GM12878 (cell line): ENCODE measurements around the gene OPA1. TPM values are rescaled to one million over a fixed set of nuclear protein-coding genes. Genes with fewer than 3 reads are reported as not detected.
A peak's percentile ranks its signal among the peaks of the same experiment; 100 is the strongest.

ENCODE experiments used
- ATAC-seq: fragments of 200-7000 bp; cut with Tn5 transposase; 3 replicates; pipeline ENCODE4 v1.9.1; 2020; ENCODE audit warnings: mild to moderate bottlenecking, moderate library complexity
- Bru-seq: library from RNA; stranded (reverse); fragments of 400-500 nt; gene quantifications from one replicate; lab custom pipeline; 2021; lab: Mats Ljungman, UMichigan
- BruChase-seq, 2 experiments: library from RNA; stranded (reverse); fragments of 400-500 nt; gene quantifications; one replicate each; lab custom pipeline; 2021; lab: Mats Ljungman, UMichigan
- BruUV-seq: library from RNA; stranded (reverse); fragments of 400-500 nt; replicated peaks from 2 replicates; lab custom pipeline; 2021; lab: Mats Ljungman, UMichigan
- CTCF ChIA-PET: fragments of 300-600 bp; sonication (Branson Sonifier 250); formaldehyde crosslinking; extraction: SDS; loops from one replicate; lab custom pipeline; 2021; ENCODE audit warnings: inconsistent platforms; lab: Yijun Ruan, JAX
- POLR2A ChIA-PET: fragments of 350-600 bp; formaldehyde crosslinking; extraction: SDS; loops from one replicate; lab custom pipeline; 2021; ENCODE audit warnings: inconsistent platforms; lab: Charles Lee
- RAD21 ChIA-PET: fragments of 300-600 bp; sonication (Branson Sonifier 250); formaldehyde crosslinking; loops from one replicate; lab custom pipeline; 2023; ENCODE audit warnings: antibody characterized with exemption; ENCODE audit not compliant: unreplicated experiment; lab: Charles Lee
- SMC1A ChIA-PET: fragments of 300-600 bp; sonication (Branson Sonifier 250); formaldehyde crosslinking; loops from one replicate; lab custom pipeline; 2023; ENCODE audit not compliant: unreplicated experiment, uncharacterized antibody; lab: Charles Lee
- DNase-seq: peaks from one replicate; pipeline ENCODE4 v3.0.0-alpha.2; 2011; ENCODE audit warnings: low read depth, low spot score
- FAIRE-seq: peaks from 3 replicates; lab custom pipeline; 2011; peaks lifted over from hg19 to GRCh38; lab: Jason Lieb, UNC
- H2AFZ ChIP-seq: 2 replicates; pipeline ENCODE4 v1.6.0; 2011; ENCODE audit warnings: low read depth, low read length, control low read depth; ENCODE audit not compliant: control insufficient read depth
- H3K27ac ChIP-seq: 2 replicates; pipeline ENCODE4 v1.5.1; 2011; ENCODE audit warnings: control low read depth; ENCODE audit not compliant: control insufficient read depth, insufficient read depth
- H3K27me3 ChIP-seq, 2 experiments: replicated peaks in 1 of 2; 2 replicates each; pipeline versions ENCODE4 v1.6.0 to v1.6.1; 2011; ENCODE audit warnings: low read length in 1 of 2; ENCODE audit not compliant: control insufficient read depth in 2 of 2, insufficient read depth in 2 of 2
- H3K36me3 ChIP-seq, 2 experiments: 2 replicates each; pipeline ENCODE4 v1.5.1; 2011; ENCODE audit warnings: low read length in 1 of 2; ENCODE audit not compliant: control insufficient read depth in 2 of 2, insufficient read depth in 2 of 2
- H3K4me1 ChIP-seq: 2 replicates; pipeline ENCODE4 v1.6.1; 2011; ENCODE audit warnings: mild to moderate bottlenecking, low read length, moderate library complexity, mixed read lengths; ENCODE audit not compliant: control insufficient read depth, insufficient read depth
- H3K4me2 ChIP-seq: 2 replicates; pipeline ENCODE4 v1.6.0; 2011; ENCODE audit warnings: control low read depth; ENCODE audit not compliant: control insufficient read depth, insufficient read depth
- H3K4me3 ChIP-seq: fragments of 200-600 bp; sonication (generic); 2 replicates; pipeline ENCODE4 v1.5.1; 2016
- H3K79me2 ChIP-seq: 2 replicates; pipeline ENCODE4 v1.6.0; 2011; ENCODE audit warnings: low read length; ENCODE audit not compliant: control insufficient read depth, insufficient read depth
- H3K9ac ChIP-seq: 2 replicates; pipeline ENCODE4 v1.8.0; 2011; ENCODE audit warnings: low read length, control low read depth, mixed read lengths; ENCODE audit not compliant: control insufficient read depth, insufficient read depth
- H3K9me3 ChIP-seq: replicated peaks from 3 replicates; pipeline ENCODE4 v1.5.1; 2011; ENCODE audit warnings: mild to moderate bottlenecking, low read length; ENCODE audit not compliant: control insufficient read depth, insufficient read depth
- H4K20me1 ChIP-seq: 2 replicates; pipeline ENCODE4 v1.6.0; 2011; ENCODE audit not compliant: control insufficient read depth, insufficient read depth
- E4F1 ChIP-seq: fragments of 450-650 bp; IDR thresholded peaks from 2 replicates; pipeline ENCODE4 v1.6.1; 2018; ENCODE audit warnings: borderline replicate concordance, mild to moderate bottlenecking; ENCODE audit not compliant: partially characterized antibody
- IKZF1 ChIP-seq: fragments of 450-650 bp; conservative IDR thresholded peaks from 2 replicates; pipeline ENCODE4 v1.6.1; 2017; ENCODE audit warnings: antibody characterized with exemption, mild to moderate bottlenecking
- NFXL1 ChIP-seq: fragments of 450-650 bp; IDR thresholded peaks from 2 replicates; pipeline ENCODE4 v1.6.1; 2017; ENCODE audit warnings: antibody characterized with exemption, mild to moderate bottlenecking, borderline replicate concordance
- PAX8 ChIP-seq: fragments of 450-650 bp; IDR thresholded peaks from 2 replicates; pipeline ENCODE4 v1.6.1; 2017; ENCODE audit warnings: mild to moderate bottlenecking, moderate library complexity
- POU2F2 ChIP-seq: IDR thresholded peaks from 3 replicates; pipeline ENCODE4 v1.6.1; 2011; ENCODE audit warnings: low read depth, mild to moderate bottlenecking, low read length, borderline replicate concordance
- SUPT20H ChIP-seq: IDR thresholded peaks from 2 replicates; pipeline ENCODE4 v1.6.1; 2011; ENCODE audit warnings: low read depth, mild to moderate bottlenecking, low read length, moderate library complexity, borderline replicate concordance; ENCODE audit not compliant: control insufficient read depth
- YY1 ChIP-seq: IDR thresholded peaks from 2 replicates; pipeline ENCODE4 v1.6.1; 2011; ENCODE audit warnings: low read depth, mild to moderate bottlenecking, low read length
- ZNF384 ChIP-seq: IDR thresholded peaks from 2 replicates; pipeline ENCODE4 v1.6.1; 2012; ENCODE audit warnings: low read depth, mild to moderate bottlenecking, low read length, improper control_type of control experiment, borderline replicate concordance
- ZZZ3 ChIP-seq: IDR thresholded peaks from 2 replicates; pipeline ENCODE4 v1.6.1; 2011; ENCODE audit warnings: low read depth; ENCODE audit not compliant: control insufficient read depth, insufficient read length
- WGBS: methylation state at CpG from one replicate; pipeline ENCODE4 v1.1.6; 2016; ENCODE audit warnings: low lambda C conversion rate; ENCODE audit not compliant: insufficient replicate concordance, insufficient coverage; ENCODE audit errors: missing lambda C conversion rate; 5-methylcytosine and 5-hydroxymethylcytosine counted together
- in situ Hi-C: fragments of 300-500 bp; cut with MboI; formaldehyde crosslinking; loops from 9 replicates; pipeline ENCODE4 v1.14.3; 2018; ENCODE audit warnings: mixed read lengths
- intact Hi-C: fragments of 100-400 bp; cut with micrococcal nuclease; formaldehyde crosslinking; loops from one replicate; pipeline ENCODE4 v1.14.2; 2022; ENCODE audit not compliant: unreplicated experiment
- long read RNA-seq, 2 experiments: library from polyadenylated mRNA; unstranded; transcript quantifications; one replicate each; pipeline ENCODE4 v2.0.0, GENCODE V29; 2019 to 2020
- polyA minus RNA-seq, 3 experiments: library from RNA; depleted of rRNA, polyadenylated mRNA; stranded (reverse); fragments of >200 nt; gene quantifications; 2 replicates each; pipeline ENCODE4 v1.2.3, GENCODE V29; 2011
- polyA plus RNA-seq, 11 experiments: library from polyadenylated mRNA; depleted of rRNA in 4 of 11; unstranded in 6 of 11; stranded (reverse) in 5 of 11; fragments of >200 nt; fragmentation: Nextera tagmentation in 4 of 11; fragmentation: Illumina TruSeq in 1 of 11; extraction: Ambion mirVana in 4 of 11; extraction: Trizol in 1 of 11; gene quantifications; 1 replicate in 1 of 11; 2 replicates in 10 of 11; pipeline versions ENCODE4 v1.2.1 to v1.2.3, GENCODE V29; 2011 to 2016; ENCODE audit warnings: inconsistent platforms in 2 of 11, missing spikeins in 2 of 11, low read depth in 1 of 11
- total RNA-seq, 4 experiments: library from RNA; depleted of rRNA in 3 of 4; stranded (reverse); fragments of >200 nt in 3 of 4; fragmentation: Illumina TruSeq in 1 of 4; extraction: Trizol in 1 of 4; gene quantifications; 2 replicates each; pipeline versions ENCODE4 v1.2.1 to v1.2.3, GENCODE V29; 2013 to 2021
- TF ChIP-seq, protein P1 (sequence below): fragments of 150-350 bp; IDR thresholded peaks from 2 replicates; pipeline ENCODE4 v1.6.1; 2014; ENCODE audit warnings: mild to moderate bottlenecking, low read depth, low read length

The OPA1 gene, protein sequence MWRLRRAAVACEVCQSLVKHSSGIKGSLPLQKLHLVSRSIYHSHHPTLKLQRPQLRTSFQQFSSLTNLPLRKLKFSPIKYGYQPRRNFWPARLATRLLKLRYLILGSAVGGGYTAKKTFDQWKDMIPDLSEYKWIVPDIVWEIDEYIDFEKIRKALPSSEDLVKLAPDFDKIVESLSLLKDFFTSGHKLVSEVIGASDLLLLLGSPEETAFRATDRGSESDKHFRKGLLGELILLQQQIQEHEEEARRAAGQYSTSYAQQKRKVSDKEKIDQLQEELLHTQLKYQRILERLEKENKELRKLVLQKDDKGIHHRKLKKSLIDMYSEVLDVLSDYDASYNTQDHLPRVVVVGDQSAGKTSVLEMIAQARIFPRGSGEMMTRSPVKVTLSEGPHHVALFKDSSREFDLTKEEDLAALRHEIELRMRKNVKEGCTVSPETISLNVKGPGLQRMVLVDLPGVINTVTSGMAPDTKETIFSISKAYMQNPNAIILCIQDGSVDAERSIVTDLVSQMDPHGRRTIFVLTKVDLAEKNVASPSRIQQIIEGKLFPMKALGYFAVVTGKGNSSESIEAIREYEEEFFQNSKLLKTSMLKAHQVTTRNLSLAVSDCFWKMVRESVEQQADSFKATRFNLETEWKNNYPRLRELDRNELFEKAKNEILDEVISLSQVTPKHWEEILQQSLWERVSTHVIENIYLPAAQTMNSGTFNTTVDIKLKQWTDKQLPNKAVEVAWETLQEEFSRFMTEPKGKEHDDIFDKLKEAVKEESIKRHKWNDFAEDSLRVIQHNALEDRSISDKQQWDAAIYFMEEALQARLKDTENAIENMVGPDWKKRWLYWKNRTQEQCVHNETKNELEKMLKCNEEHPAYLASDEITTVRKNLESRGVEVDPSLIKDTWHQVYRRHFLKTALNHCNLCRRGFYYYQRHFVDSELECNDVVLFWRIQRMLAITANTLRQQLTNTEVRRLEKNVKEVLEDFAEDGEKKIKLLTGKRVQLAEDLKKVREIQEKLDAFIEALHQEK
- 148 and 162 TPM in 2 replicates for total RNA-seq (2013; cell fraction: nucleolus; rRNA removed)
- total RNA-seq (2014; rRNA removed) (56.0 and 69.6 TPM in 2 replicates), total RNA-seq (2014; rRNA removed; fragmentation: Illumina TruSeq; extraction: Trizol) (97.9 and 108 TPM in 2 replicates), total RNA-seq (2021) (73.7 and 82.1 TPM in 2 replicates), polyA plus RNA-seq (2011; rRNA removed) (76.2 and 99.1 TPM in 2 replicates), polyA plus RNA-seq (2014; fragmentation: Illumina TruSeq; extraction: Trizol) (82.6 and 85.2 TPM in 2 replicates), polyA plus RNA-seq (2014; fragmentation: Nextera tagmentation; extraction: Ambion mirVana) (10 to 100 TPM; 14.7 to 22.1 TPM), polyA plus RNA-seq (2014; rRNA removed) (44.1 and 54.5 TPM in 2 replicates), polyA plus RNA-seq (2016; fragmentation: Nextera tagmentation; extraction: Ambion mirVana) (10 to 100 TPM; 56.3 to 62.3 TPM), polyA minus RNA-seq (2011; rRNA and poly(A)+ RNA removed) (102 and 149 TPM in 2 replicates), Bru-seq, nascent RNA (percentile 90 among the genes with signal in this experiment), BruChase-seq, experiment 1, labeled RNA remaining after a 6-hour chase (percentile 88 among the genes with signal in this experiment), BruChase-seq, experiment 2, labeled RNA remaining after a 2-hour chase (percentile 88 among the genes with signal in this experiment)
- 21.2 TPM for polyA plus RNA-seq (2011; ENCODE audit: low read depth)
- 21.3 and 21.4 TPM in 2 replicates for polyA plus RNA-seq (2011; cell fraction: cytosol; rRNA removed)
- 56.6 and 57.4 TPM in 2 replicates for polyA plus RNA-seq (2011; cell fraction: nucleus; rRNA removed)
- polyA plus RNA-seq (2012): 20.7 and 31.2 TPM in 2 replicates
- 38.0 and 58.4 TPM in 2 replicates for polyA minus RNA-seq (2011; cell fraction: cytosol; rRNA and poly(A)+ RNA removed)
- polyA minus RNA-seq (2011; cell fraction: nucleus; rRNA and poly(A)+ RNA removed): 74.7 and 120 TPM in 2 replicates
- long read RNA-seq, experiment 1, full-length matches to known transcripts: 11 of 20 reads
- long read RNA-seq, experiment 1, partial matches to known transcripts: 4 of 20 reads
- long read RNA-seq, experiment 1, other reads (novel, unspliced or antisense): 5 of 20 reads
- long read RNA-seq, experiment 2, full-length matches to known transcripts: 84 of 204 reads
- long read RNA-seq, experiment 2, partial matches to known transcripts: 85 of 204 reads
- long read RNA-seq, experiment 2, other reads (novel, unspliced or antisense): 35 of 204 reads

DNA sequence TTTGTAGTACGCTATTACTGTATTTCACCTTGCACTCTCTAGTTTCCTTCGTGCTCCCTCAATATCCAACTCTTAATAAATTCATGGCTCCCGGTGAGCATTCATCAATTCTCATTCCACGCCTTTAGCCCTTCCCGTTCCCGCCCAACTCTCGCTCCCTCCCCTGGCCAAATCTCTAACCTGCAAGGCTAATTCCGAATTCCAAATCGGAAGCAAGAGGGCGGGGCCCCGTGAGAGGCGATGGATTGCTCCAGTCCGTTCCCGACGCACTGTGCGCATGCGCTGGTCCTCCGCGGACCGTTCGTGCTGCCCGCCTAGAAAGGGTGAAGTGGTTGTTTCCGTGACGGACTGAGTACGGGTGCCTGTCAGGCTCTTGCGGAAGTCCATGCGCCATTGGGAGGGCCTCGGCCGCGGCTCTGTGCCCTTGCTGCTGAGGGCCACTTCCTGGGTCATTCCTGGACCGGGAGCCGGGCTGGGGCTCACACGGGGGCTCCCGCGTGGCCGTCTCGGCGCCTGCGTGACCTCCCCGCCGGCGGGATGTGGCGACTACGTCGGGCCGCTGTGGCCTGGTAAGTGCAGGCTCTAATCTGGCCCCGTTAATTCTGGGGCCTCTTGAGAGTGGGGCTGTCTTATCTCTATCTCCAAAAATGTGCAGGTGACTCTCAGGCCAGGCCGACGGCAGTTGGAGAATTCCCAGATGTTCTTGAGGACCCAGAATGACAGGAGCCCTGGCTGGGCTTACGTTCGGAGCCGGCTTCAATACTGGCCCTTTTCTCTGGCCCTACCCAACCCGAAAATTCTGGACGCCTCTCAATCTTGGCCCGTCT, at the start of gene OPA1:
TSS of gene OPA1 (plus strand) at position 368 of the 827 bp plus-strand sequence. CDS start at position 538, 170 bp downstream.
- peak within 1 kb of the TSS; percentile 98 for H3K9ac ChIP-seq
- H3K9me3 ChIP-seq: no peaks in the 10 kb centered on the region
- H4K20me1 ChIP-seq: no peaks in the 10 kb centered on the region
- no peaks in the 10 kb centered on the region for H3K36me3 ChIP-seq
- ChIA-PET CTCF (no interaction called here), RAD21 (no interaction called here), POLR2A (no interaction called here), SMC1A (no interaction called here)
- ATAC-seq (peak; percentile 98), DNase-seq (peak; percentile 94), FAIRE-seq (peak; percentile 78)
- WGBS: under 1% methylated on average over 47 of the region's 55 CpGs
- peak within 1 kb of the TSS; percentile 86 for H3K4me3 ChIP-seq
- peaks cover 52% of the 10 kb centered on the region for H3K79me2 ChIP-seq
- H3K27ac ChIP-seq: peak within 1 kb of the TSS; percentile 91
- in situ Hi-C loops: no loop called here
- no peaks in the 10 kb centered on the region for H3K27me3 ChIP-seq
- intact Hi-C loops: no loop called here
- H3K4me1 ChIP-seq: no peaks in the 10 kb centered on the region
- H2AFZ ChIP-seq: peak within 1 kb of the TSS; percentile 99
- peak within 1 kb of the TSS; percentile 100 for H3K4me2 ChIP-seq
- BruUV-seq: no TSS peak
- TF ChIP-seq YY1 (peak; percentile 96), POU2F2 (peak; percentile 93; the same call in 2 of the 3 replicates), ZNF384 (no peak), PAX8 (no peak), SUPT20H (no peak), E4F1 (peak; percentile 77), IKZF1 (peak; percentile 99), ZZZ3 (no peak), NFXL1 (no peak)
- TF ChIP-seq, protein P1, sequence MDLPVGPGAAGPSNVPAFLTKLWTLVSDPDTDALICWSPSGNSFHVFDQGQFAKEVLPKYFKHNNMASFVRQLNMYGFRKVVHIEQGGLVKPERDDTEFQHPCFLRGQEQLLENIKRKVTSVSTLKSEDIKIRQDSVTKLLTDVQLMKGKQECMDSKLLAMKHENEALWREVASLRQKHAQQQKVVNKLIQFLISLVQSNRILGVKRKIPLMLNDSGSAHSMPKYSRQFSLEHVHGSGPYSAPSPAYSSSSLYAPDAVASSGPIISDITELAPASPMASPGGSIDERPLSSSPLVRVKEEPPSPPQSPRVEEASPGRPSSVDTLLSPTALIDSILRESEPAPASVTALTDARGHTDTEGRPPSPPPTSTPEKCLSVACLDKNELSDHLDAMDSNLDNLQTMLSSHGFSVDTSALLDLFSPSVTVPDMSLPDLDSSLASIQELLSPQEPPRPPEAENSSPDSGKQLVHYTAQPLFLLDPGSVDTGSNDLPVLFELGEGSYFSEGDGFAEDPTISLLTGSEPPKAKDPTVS: peak; percentile 75
